DMS 273 (cell line): Measurements from ENCODE around the gene CTNNBIP1.
A peak's percentile ranks its signal among the peaks of the same experiment; 100 is the strongest.

ENCODE experiments used
- DNase-seq: peaks from one replicate; lab custom pipeline; 2025; ENCODE audit not compliant: unreplicated experiment; lab: John Stamatoyannopoulos, UW

The CTNNBIP1 gene

GRCh38 chr1:9835758-9836631 is 74.1 kb downstream of the CTNNBIP1 start:
- DNase-seq: peak; percentile 95

- no peak for DNase-seq
These were observed 74.7 kb downstream of the CTNNBIP1 start for GRCh38 chr1:9835404-9835757.

GRCh38 chr1:9833632-9834031 is 76.4 kb downstream of the CTNNBIP1 start:
- DNase-seq: no peak

- peak; percentile 58 for DNase-seq
These were observed 82.4 kb downstream of the CTNNBIP1 start for GRCh38 chr1:9827558-9828185.

- no peak for DNase-seq
These were observed 83.5 kb downstream of the CTNNBIP1 start for GRCh38 chr1:9826616-9827015.

GRCh38 chr1:9826087-9826486 is 84.0 kb downstream of the CTNNBIP1 start:
- no peak for DNase-seq

- DNase-seq: peak; percentile 78
These were observed 84.7 kb downstream of the CTNNBIP1 start for GRCh38 chr1:9825093-9826074.

- DNase-seq: no peak
These were observed 85.4 kb downstream of the CTNNBIP1 start for GRCh38 chr1:9824702-9825089.

GRCh38 chr1:9823943-9824701 is 85.9 kb downstream of the CTNNBIP1 start, which contains the start of gene CLSTN1:
Gene CLSTN1 (minus strand): TSS chr1:9823965. CDS start chr1:9823733, 232 bp downstream.
- peak; percentile 97 for DNase-seq

GRCh38 chr1:9823693-9823942 is 86.5 kb downstream of the CTNNBIP1 start:
- no peak for DNase-seq

GRCh38 chr1:9822897-9823692 is 87.0 kb downstream of the CTNNBIP1 start:
- peak; percentile 60 for DNase-seq

GRCh38 chr1:9822490-9822889 is 87.6 kb downstream of the CTNNBIP1 start:
- no peak for DNase-seq

GRCh38 chr1:9821710-9822109 is 88.4 kb downstream of the CTNNBIP1 start:
- no peak for DNase-seq

- DNase-seq: no peak
These were observed 89.5 kb downstream of the CTNNBIP1 start for GRCh38 chr1:9820521-9820920.

- DNase-seq: no peak
These were observed 92.3 kb downstream of the CTNNBIP1 start for GRCh38 chr1:9817734-9818133.

GRCh38 chr1:9816199-9816598 is 93.9 kb downstream of the CTNNBIP1 start:
- no peak for DNase-seq

GRCh38 chr1:9815150-9815549 is 94.9 kb downstream of the CTNNBIP1 start:
- DNase-seq: no peak

GRCh38 chr1:9814619-9815018 is 95.5 kb downstream of the CTNNBIP1 start:
- DNase-seq: no peak

GRCh38 chr1:9811239-9811966 is 98.7 kb downstream of the CTNNBIP1 start:
- DNase-seq: no peak
